HAP-1 (cell line): ENCODE results near the gene PDE3A.

Source experiments
- DNase-seq, 2 experiments: peaks; one replicate each; pipeline ENCODE4 v3.0.0-alpha.2; 2016 to 2020; ENCODE audit warnings: low spot score in 2 of 2
- H3K27me3 ChIP-seq: fragments of 250-450 bp; sonication (Bioruptor Pico); 2 replicates; pipeline ENCODE4 v1.5.1; 2020; ENCODE audit warnings: low read depth, mild to moderate bottlenecking, moderate library complexity
- H3K36me3 ChIP-seq: fragments of 250-450 bp; sonication (Bioruptor Pico); replicated peaks from 2 replicates; pipeline ENCODE4 v1.5.1; 2020; ENCODE audit warnings: mild to moderate bottlenecking
- H3K4me1 ChIP-seq: fragments of 250-450 bp; sonication (Bioruptor Pico); 2 replicates; pipeline ENCODE4 v1.5.1; 2020; ENCODE audit warnings: mild to moderate bottlenecking
- H3K4me3 ChIP-seq: fragments of 250-450 bp; sonication (Bioruptor Pico); 2 replicates; pipeline ENCODE4 v1.5.1; 2020; ENCODE audit warnings: mild to moderate bottlenecking, moderate library complexity
- H3K9me3 ChIP-seq: fragments of 250-450 bp; sonication (Bioruptor Pico); 2 replicates; pipeline ENCODE4 v1.5.1; 2020; ENCODE audit warnings: mild to moderate bottlenecking, moderate library complexity
- in situ Hi-C: fragments of 300-500 bp; cut with MboI; formaldehyde crosslinking; loops from 3 replicates; pipeline ENCODE4 v1.14.3; 2020; ENCODE audit warnings: low sequenced_read_pairs, inconsistent platforms, mixed read lengths

PDE3A gene

DNA sequence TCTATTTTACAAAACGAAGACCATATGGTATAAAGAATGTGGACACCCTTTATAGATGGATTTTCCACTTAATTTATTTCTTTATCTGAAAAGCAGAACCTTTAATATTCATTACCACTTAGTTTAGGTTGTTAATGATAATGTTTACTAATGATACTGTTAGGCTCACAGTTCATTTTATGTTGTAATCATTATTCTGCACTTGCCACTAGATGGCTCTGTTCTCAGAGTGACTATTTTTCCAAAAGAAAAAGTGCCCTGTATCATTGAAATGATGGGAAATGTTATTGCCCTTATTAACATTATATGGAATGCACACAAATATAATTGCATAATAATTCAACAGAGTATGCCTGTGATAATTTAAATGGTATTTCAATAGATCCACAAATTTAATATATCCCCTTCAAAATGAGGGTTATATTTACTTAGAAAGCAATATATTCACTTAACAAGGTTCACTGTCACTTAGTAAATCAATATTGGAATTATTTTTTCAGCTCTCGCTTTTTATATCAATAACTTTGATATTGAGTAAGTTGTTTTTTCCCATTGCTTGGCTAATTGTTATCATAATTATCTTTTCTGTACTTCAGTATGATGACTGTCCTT is 95.7 kb downstream of the PDE3A start:
- no peak for DNase-seq
- in situ Hi-C loops, result no loop called here
- no peak overlapping the region for H3K4me3 ChIP-seq

DNA sequence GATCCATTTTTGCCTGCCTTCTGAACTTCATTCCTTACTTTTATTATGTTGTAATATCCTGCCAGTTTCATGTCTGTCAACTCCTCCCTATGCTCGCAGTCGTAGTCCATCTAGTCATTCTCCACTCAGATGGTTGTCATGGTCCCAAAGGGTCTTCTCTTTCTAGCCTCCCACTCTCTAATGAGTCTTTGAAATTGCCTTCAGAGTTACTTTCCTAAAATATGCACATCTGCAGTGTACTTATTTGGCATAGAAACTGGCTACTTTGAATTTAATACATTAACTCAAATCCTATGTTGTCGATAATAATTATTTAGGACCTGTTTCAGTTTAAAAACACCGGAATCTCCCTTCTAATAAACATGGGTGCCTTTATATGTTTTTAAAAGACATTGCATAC is 101.0 kb downstream of the PDE3A start:
- H3K4me1 ChIP-seq, result no peaks in the 10 kb centered on the region
- no peaks in the 10 kb centered on the region; the same call in 1 of the 2 replicates for H3K27me3 ChIP-seq
- no peak for DNase-seq
- H3K4me3 ChIP-seq, result no peak overlapping the region
- H3K36me3 ChIP-seq, result no peaks in the 10 kb centered on the region
- no peaks in the 10 kb centered on the region for H3K9me3 ChIP-seq
- in situ Hi-C loops, result no loop called here

More for the DNA sequence above, 95.7 kb downstream of the PDE3A start:
- H3K4me1 ChIP-seq, result no peaks in the 10 kb centered on the region
- H3K36me3 ChIP-seq, result no peaks in the 10 kb centered on the region
- H3K27me3 ChIP-seq, result no peaks in the 10 kb centered on the region
- no peaks in the 10 kb centered on the region for H3K9me3 ChIP-seq

DNA sequence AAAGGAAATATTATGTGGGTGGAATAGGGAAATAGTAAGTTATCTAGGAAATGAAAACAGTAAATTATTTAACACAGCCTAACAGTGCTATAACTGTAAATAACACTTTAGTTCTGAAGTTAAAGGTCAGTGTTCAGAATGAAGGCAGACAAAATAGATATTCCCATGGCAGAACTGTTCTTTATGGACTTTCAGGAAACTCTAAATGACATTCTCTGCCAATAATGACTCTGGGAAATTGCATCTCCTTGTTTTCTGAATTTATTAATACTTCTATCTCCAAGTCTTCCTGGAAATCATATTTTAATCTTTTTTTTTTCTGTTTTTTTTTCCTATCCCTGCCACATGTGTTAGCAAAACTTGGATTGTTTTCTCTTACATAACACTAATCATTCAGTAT is 101.4 kb downstream of the PDE3A start:
- Histone ChIP-seq H3K27me3 (no peaks in the 10 kb centered on the region; the same call in 1 of the 2 replicates), H3K4me3 (no peak overlapping the region), H3K9me3 (no peaks in the 10 kb centered on the region), H3K4me1 (no peaks in the 10 kb centered on the region), H3K36me3 (no peaks in the 10 kb centered on the region)
- DNase-seq, result no peak
- in situ Hi-C loops, result no loop called here

DNA sequence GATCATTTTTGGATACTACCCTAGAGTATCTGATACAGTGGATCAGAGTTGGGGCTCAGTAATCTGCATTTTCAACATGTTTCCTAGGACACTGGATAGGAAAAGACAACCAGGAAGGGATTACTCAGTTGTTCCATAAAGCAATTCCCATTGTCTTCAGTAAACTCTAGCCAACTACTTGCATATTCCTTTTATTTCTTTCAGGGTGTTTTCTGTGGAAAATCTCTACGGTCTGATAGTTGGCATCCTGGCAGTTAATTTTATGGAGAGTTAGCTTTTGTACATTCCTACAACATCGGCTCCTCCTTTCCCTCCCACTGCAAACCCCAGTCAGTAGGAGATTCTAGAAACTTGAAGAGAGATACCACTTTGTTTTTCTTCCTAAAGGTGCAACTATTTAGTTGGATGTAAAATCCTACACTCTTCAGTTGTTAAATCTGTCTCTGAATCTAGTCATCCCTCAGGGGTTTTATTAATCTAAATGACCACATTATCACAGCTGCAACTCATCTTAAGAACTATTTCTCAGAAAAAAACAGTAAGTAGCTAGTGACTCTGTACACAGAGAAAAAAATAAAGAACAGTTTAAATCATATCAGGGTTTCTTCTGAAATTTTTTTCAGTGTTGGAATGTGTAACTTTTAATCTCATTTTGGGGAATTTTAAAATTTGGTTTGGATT is 103.9 kb downstream of the PDE3A start:
- DNase-seq, result no peak
- Histone ChIP-seq H3K9me3 (no peaks in the 10 kb centered on the region), H3K27me3 (no peaks in the 10 kb centered on the region; the same call in 1 of the 2 replicates), H3K4me1 (no peaks in the 10 kb centered on the region), H3K36me3 (no peaks in the 10 kb centered on the region), H3K4me3 (no peak overlapping the region)
- in situ Hi-C loops, result no loop called here

DNA sequence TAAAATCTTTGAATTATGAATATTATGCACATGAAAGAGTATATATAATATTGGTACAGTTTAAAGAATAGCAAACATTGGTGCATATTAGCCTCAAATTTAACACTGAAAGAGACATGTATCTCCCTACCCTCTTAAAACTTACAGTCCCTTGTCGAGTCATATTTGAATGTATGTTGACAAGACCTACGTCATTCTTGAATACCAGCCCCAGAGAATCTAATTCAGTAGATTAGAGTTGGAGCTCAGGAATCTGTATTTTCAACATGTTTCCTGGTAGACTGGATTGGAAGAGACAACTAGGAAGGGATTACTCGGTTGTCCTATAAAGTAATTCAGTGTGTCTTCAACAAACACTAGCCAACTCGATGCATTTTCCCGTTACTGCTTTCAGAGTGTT is 104.8 kb downstream of the PDE3A start:
- in situ Hi-C loops, result no loop called here
- DNase-seq, result no peak

DNA sequence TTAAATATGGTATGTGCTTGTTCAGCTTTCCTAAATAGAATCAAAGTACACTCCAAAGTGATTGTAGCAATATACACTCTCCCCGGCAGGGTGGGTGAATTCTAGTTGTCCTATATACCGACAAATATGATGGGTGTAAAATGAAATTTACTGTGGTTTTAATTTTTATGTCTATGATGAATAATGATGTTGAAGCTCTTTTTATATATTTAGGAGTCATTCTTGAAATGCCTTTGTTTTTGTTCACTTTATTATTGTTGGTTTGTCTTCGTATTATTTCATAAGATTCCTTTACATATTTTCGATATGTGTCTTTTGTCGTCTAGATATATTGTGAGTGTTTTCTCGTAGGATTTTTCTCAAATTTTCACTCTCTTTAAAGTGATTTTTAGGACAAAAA is 105.7 kb downstream of the PDE3A start:
- Histone ChIP-seq H3K36me3 (no peaks in the 10 kb centered on the region), H3K27me3 (no peaks in the 10 kb centered on the region; the same call in 1 of the 2 replicates), H3K4me3 (no peak overlapping the region), H3K9me3 (no peaks in the 10 kb centered on the region), H3K4me1 (no peaks in the 10 kb centered on the region)
- in situ Hi-C loops, result no loop called here
- DNase-seq, result no peak

More for the DNA sequence above, 104.8 kb downstream of the PDE3A start:
- no peaks in the 10 kb centered on the region for H3K9me3 ChIP-seq
- H3K4me1 ChIP-seq, result no peaks in the 10 kb centered on the region
- H3K4me3 ChIP-seq, result no peak overlapping the region
- no peaks in the 10 kb centered on the region for H3K36me3 ChIP-seq
- no peaks in the 10 kb centered on the region; the same call in 1 of the 2 replicates for H3K27me3 ChIP-seq

DNA sequence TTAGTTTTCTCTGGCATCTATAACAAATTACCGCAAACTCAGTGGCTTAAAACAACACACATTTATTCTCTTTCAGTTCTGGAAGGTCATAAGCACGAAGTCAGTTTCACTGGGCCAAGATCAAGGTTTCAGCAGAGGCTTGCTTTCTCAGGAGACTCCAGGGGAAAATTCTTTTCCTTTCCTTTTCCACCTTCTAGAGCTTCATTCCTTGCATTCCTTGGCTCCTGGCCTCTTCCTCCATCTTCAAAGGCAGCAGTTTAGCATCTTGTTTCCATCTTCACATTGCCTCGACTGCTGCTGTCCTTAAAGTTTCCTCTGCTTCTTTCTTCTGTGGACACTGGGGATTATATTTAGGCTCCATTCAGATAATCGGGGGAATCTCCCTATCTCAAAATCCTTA is 106.1 kb downstream of the PDE3A start:
- H3K4me1 ChIP-seq, result no peaks in the 10 kb centered on the region
- H3K9me3 ChIP-seq, result no peaks in the 10 kb centered on the region
- no peak overlapping the region for H3K4me3 ChIP-seq
- H3K36me3 ChIP-seq, result no peaks in the 10 kb centered on the region
- no peak for DNase-seq
- in situ Hi-C loops, result no loop called here
- H3K27me3 ChIP-seq, result no peaks in the 10 kb centered on the region; the same call in 1 of the 2 replicates

DNA sequence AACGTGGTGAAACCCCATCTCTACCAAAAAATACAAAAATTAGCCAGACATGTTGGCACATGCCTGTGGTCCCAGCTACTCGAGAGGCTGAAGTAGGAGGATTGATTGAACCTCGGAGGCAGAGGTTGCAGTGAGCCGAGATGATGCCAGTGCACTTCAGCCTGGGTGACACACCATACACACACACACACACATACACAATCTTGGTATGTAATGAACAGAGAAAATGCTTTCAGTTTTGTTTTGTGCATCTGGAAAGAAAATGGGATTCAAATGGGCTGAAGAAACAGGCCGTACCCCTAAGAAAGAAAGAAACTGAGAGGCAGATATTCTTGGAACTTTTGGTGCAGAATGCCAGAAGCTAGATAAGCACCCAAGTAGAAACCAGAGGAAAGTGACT is 107.2 kb downstream of the PDE3A start:
- Histone ChIP-seq H3K27me3 (no peaks in the 10 kb centered on the region; the same call in 1 of the 2 replicates), H3K4me1 (no peaks in the 10 kb centered on the region), H3K9me3 (no peaks in the 10 kb centered on the region), H3K4me3 (no peak overlapping the region), H3K36me3 (no peaks in the 10 kb centered on the region)
- in situ Hi-C loops, result no loop called here
- DNase-seq, result no peak

DNA sequence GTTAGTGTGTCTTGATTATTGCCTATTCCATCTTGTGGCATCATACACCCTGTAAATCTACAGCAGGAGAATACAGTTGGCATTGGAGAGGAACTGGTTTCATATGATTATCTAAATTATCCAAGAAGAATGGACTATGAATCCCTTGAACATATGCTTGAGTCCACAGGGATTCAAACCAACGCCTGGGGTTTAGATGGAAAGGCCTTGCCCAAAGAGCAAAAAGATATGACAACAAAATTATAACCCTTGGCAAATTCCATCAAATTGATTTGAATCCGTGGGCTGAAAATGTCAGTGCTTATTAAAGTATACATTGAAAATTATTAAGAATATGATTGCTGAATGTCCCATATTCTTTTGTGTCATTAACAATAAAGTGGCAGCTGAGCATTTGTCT is 108.2 kb downstream of the PDE3A start:
- no peaks in the 10 kb centered on the region; the same call in 1 of the 2 replicates for H3K27me3 ChIP-seq
- H3K36me3 ChIP-seq, result no peaks in the 10 kb centered on the region
- H3K4me3 ChIP-seq, result no peak overlapping the region
- in situ Hi-C loops, result no loop called here
- H3K9me3 ChIP-seq, result no peaks in the 10 kb centered on the region
- no peaks in the 10 kb centered on the region for H3K4me1 ChIP-seq
- no peak for DNase-seq

DNA sequence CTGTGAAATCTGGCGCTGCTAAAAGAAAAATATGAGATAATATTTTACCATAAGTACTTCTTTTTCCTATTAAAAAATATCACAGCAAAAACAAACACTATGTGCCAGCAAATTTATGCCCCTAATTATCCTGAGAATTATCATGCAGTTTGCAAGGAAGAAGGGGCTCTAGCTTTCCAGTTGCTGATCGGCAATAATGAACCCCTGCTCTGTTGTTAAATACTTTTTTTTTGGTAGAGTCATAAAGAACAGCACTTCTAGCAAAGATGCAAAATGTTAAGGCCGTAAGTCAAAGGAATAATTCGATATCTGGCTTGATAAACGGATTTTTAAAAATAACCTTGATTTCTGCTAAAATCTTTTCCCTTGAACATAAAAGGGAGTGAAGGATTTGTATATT is 108.9 kb downstream of the PDE3A start:
- no peak for DNase-seq
- no peaks in the 10 kb centered on the region for H3K36me3 ChIP-seq
- no peak overlapping the region for H3K4me3 ChIP-seq
- no peaks in the 10 kb centered on the region for H3K4me1 ChIP-seq
- in situ Hi-C loops, result no loop called here
- H3K27me3 ChIP-seq, result no peaks in the 10 kb centered on the region; the same call in 1 of the 2 replicates
- no peaks in the 10 kb centered on the region for H3K9me3 ChIP-seq

DNA sequence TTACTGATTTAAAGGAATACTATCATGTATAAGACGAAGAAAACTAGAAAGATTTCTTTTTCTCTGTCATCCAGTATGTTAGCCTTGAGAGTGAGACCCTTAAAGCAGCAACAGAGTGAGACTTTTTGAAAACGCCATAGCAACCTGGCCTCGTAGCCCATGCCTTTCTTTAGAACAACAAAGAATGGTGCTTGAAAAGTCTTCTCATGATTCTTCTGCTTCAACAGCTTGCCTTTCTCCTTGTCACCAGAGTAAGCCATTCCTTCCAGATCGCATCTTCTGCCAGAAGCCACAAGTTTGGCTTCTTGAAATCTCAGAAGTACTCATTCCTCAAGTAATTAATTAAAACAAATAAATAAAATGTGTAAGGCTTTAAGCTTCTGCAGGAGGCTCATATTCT is 109.3 kb downstream of the PDE3A start:
- H3K4me3 ChIP-seq, result no peak overlapping the region
- no peaks in the 10 kb centered on the region; the same call in 1 of the 2 replicates for H3K27me3 ChIP-seq
- no peaks in the 10 kb centered on the region for H3K9me3 ChIP-seq
- no peaks in the 10 kb centered on the region for H3K36me3 ChIP-seq
- in situ Hi-C loops, result no loop called here
- no peaks in the 10 kb centered on the region for H3K4me1 ChIP-seq
- no peak for DNase-seq

DNA sequence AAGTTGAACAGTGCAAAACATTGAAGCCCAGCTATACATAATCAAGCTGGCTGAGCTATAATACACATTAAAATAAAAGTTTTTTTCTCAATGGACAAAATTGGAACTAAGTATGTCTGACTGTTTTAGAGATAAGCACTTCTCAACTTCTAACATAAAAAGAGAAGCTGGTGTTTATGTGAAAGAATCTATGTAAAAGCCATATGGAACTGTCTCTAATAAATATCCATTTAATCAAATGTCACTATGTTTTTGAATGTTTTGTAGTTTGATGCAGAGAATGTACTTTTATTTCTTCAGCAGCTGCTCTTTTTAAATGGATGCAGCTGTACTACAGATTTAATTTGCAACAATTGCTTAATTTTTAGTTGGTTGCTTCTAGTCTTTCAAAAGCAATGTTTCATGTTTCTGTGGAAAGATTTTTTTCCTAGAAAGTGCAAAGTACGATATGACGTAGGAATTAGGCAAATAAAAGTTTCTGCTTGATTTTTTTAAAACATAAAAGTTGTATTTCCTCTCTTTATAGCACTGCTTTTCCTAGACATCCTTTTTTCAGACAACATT is 114.2 kb downstream of the PDE3A start:
- DNase-seq, result no peak
- H3K9me3 ChIP-seq, result no peaks in the 10 kb centered on the region
- no peaks in the 10 kb centered on the region; the same call in 1 of the 2 replicates for H3K27me3 ChIP-seq
- in situ Hi-C loops, result no loop called here
- H3K36me3 ChIP-seq, result no peaks in the 10 kb centered on the region
- H3K4me3 ChIP-seq, result no peak overlapping the region
- no peaks in the 10 kb centered on the region for H3K4me1 ChIP-seq

DNA sequence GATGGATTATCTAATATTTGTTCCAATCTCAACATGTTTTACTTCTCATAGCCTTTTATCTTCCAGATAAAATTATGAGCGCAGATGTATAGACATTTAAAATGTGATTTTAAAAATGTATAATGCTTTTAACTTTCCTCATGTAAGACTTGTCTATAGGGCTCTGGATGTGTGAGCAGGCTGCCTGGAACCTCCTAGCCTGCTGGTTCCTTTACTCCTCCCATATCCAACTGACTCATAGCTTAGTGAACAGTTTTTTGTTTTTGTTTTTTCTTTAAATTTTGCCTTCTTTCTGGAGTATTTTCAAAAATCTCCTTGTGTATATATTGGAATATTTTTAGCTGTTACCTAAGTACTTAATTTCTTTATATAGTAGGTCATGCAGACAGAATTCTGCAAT is 115.4 kb downstream of the PDE3A start:
- Histone ChIP-seq H3K4me1 (no peaks in the 10 kb centered on the region), H3K4me3 (no peak overlapping the region), H3K9me3 (no peaks in the 10 kb centered on the region), H3K36me3 (no peaks in the 10 kb centered on the region), H3K27me3 (no peaks in the 10 kb centered on the region; the same call in 1 of the 2 replicates)
- in situ Hi-C loops, result no loop called here
- no peak for DNase-seq

DNA sequence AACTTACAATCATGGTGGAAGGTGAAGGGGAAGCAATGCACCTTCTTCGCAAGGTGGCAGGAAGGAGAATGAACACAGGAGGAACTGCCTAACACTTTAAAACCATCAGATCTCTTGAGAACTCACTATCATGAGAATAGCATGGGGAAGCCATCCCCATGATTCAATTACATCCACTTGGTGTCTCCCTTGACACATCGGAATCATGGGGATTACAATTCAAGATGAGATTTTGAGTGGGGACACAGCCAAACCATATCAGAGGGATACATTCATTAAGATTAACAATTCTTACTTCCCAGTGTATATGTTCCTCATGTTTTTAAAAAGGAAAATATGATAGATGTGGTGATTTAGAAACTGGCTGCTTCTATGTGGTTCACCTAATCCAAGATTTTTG is 117.9 kb downstream of the PDE3A start:
- H3K4me3 ChIP-seq, result no peak overlapping the region
- DNase-seq, result no peak
- no peaks in the 10 kb centered on the region; the same call in 1 of the 2 replicates for H3K27me3 ChIP-seq
- no peaks in the 10 kb centered on the region for H3K36me3 ChIP-seq
- in situ Hi-C loops, result no loop called here
- H3K9me3 ChIP-seq, result no peaks in the 10 kb centered on the region
- no peaks in the 10 kb centered on the region for H3K4me1 ChIP-seq
